Natural killer cell (primary cell): ENCODE results near the gene RNF43. TPM values are rescaled to one million over a fixed set of nuclear protein-coding genes. Genes with fewer than 3 reads are reported as not detected.
A peak's percentile ranks its signal among the peaks of the same experiment; 100 is the strongest.

Experiments
- ATAC-seq, 3 donors: fragments of 150-1000 bp in 2 of 3; fragments of 200-7000 bp in 1 of 3; cut with Tn5 transposase; 1 replicate in 1 of 3; 2 replicates in 2 of 3; pipeline ENCODE4 v1.10.0; 2021; ENCODE audit warnings: mild to moderate bottlenecking in 2 of 3, moderate library complexity in 2 of 3
- DNase-seq, 2 donors: peaks; one replicate each; pipeline versions ENCODE4 v3.0.0 to v3.0.0-alpha.2; 2013 to 2021; ENCODE audit warnings: mixed read lengths in 1 of 2
- H3K27ac ChIP-seq: one replicate; pipeline ENCODE4 v1.5.1; 2013; ENCODE audit warnings: mild to moderate bottlenecking, low read length
- H3K27me3 ChIP-seq: one replicate; pipeline ENCODE4 v1.6.1; 2013; ENCODE audit warnings: low read length; ENCODE audit not compliant: control insufficient read depth, insufficient read depth
- H3K36me3 ChIP-seq: one replicate; pipeline ENCODE4 v1.6.1; 2013; ENCODE audit warnings: low read length; ENCODE audit not compliant: control insufficient read depth, insufficient read depth
- H3K4me1 ChIP-seq: one replicate; pipeline ENCODE4 v1.6.1; 2013; ENCODE audit warnings: low read length; ENCODE audit not compliant: control insufficient read depth, insufficient read depth
- H3K4me3 ChIP-seq: one replicate; pipeline ENCODE4 v1.5.1; 2013; ENCODE audit warnings: low read length
- H3K9me3 ChIP-seq: one replicate; pipeline ENCODE4 v1.6.1; 2013; ENCODE audit warnings: low read length; ENCODE audit not compliant: control insufficient read depth, insufficient read depth
- H3K27ac Mint-ChIP-seq, 2 donors: one replicate each; pipeline ENCODE4 v1.8.0; 2022; ENCODE audit warnings: mild to moderate bottlenecking in 2 of 2, mixed read lengths in 2 of 2, moderate library complexity in 1 of 2
- H3K27me3 Mint-ChIP-seq, 2 donors: one replicate each; pipeline ENCODE4 v1.8.0; 2022; ENCODE audit warnings: low read depth in 2 of 2, mixed read lengths in 2 of 2
- H3K36me3 Mint-ChIP-seq: one replicate; pipeline ENCODE4 v1.8.0; 2022; ENCODE audit warnings: mixed read lengths
- H3K4me1 Mint-ChIP-seq, 2 donors: one replicate each; pipeline ENCODE4 v1.8.0; 2022; ENCODE audit warnings: mixed read lengths in 2 of 2
- H3K4me3 Mint-ChIP-seq: one replicate; pipeline ENCODE4 v1.8.0; 2022; ENCODE audit warnings: mild to moderate bottlenecking, moderate library complexity, mixed read lengths
- H3K9me3 Mint-ChIP-seq, 2 donors: one replicate each; pipeline ENCODE4 v1.8.0; 2022; ENCODE audit warnings: mixed read lengths in 2 of 2
- CTCF ChIP-seq: fragments of 200-600 bp; IDR thresholded peaks from one replicate; pipeline ENCODE4 v1.8.0; 2022; ENCODE audit warnings: antibody characterized with exemption
- WGBS: methylation state at CpG from one replicate; pipeline ENCODE4 v1.1.7; 2013; ENCODE audit warnings: missing lambda C conversion rate; ENCODE audit not compliant: insufficient coverage; 5-methylcytosine and 5-hydroxymethylcytosine counted together
- intact Hi-C: fragments of 100-400 bp; cut with micrococcal nuclease; formaldehyde crosslinking; loops from one replicate; pipeline ENCODE4 v1.14.2; 2022
- total RNA-seq, 4 donors: library from RNA; stranded (reverse); fragments of 120-200 nt in 1 of 4; gene quantifications; one replicate each; pipeline versions ENCODE4 v1.2.3 to v1.2.4, GENCODE V29; 2013 to 2022

Gene RNF43
- total RNA-seq, 3 donors from 2014 or later (not counting 1 experiment from before 2014, with no cell fraction given): 0.95 to 1.1 (median 1.0) TPM

GRCh38 chr17:58382872-58383242, 34.5 kb downstream of the RNF43 start:
- WGBS: 100% methylated on average over 1 of the region's 1 CpG
- H3K9me3 Mint-ChIP-seq: no peaks in the 10 kb centered on the region
- no peak for TF ChIP-seq CTCF
- no peak for DNase-seq
- H3K4me3 Mint-ChIP-seq: peak overlapping the region; percentile 81
- peak overlapping the region; percentile 83 to 86 for H3K27ac Mint-ChIP-seq
- H3K4me1 ChIP-seq: peaks cover 36% of the 10 kb centered on the region
- H3K27me3 ChIP-seq: no peaks in the 10 kb centered on the region
- no peaks in the 10 kb centered on the region for H3K9me3 ChIP-seq
- H3K4me1 Mint-ChIP-seq: peaks cover 60 to 63% of the 10 kb centered on the region in 2 donors
- no peaks in the 10 kb centered on the region for H3K36me3 Mint-ChIP-seq
- no peaks in the 10 kb centered on the region for H3K27me3 Mint-ChIP-seq
- intact Hi-C loops: no loop called here
- no peak for ATAC-seq
- no peak overlapping the region for H3K4me3 ChIP-seq
- H3K36me3 ChIP-seq: no peaks in the 10 kb centered on the region
- H3K27ac ChIP-seq: peak overlapping the region; percentile 45

GRCh38 chr17:58382108-58382871, 35.0 kb downstream of the RNF43 start:
- WGBS: 28% methylated on average over 4 of the region's 4 CpGs
- Histone ChIP-seq H3K4me3 (no peak overlapping the region), H3K4me1 (peaks cover 36% of the 10 kb centered on the region), H3K9me3 (no peaks in the 10 kb centered on the region), H3K27ac (peak overlapping the region; percentile 45), H3K36me3 (no peaks in the 10 kb centered on the region), H3K27me3 (no peaks in the 10 kb centered on the region)
- Mint-ChIP-seq H3K27ac (peak overlapping the region; percentile 83 to 86), H3K9me3 (no peaks in the 10 kb centered on the region), H3K27me3 (no peaks in the 10 kb centered on the region), H3K4me1 (peaks cover 59 to 60% of the 10 kb centered on the region in 2 donors), H3K36me3 (no peaks in the 10 kb centered on the region), H3K4me3 (peak overlapping the region; percentile 81)
- intact Hi-C loops: no loop called here
- peak; percentile 67 to 73 (median 72) for ATAC-seq
- TF ChIP-seq CTCF: no peak
- DNase-seq: peak in 1 of 2 donors; percentile 19

- intact Hi-C loops: no loop called here
- no peaks in the 10 kb centered on the region for H3K27me3 ChIP-seq
- Mint-ChIP-seq H3K4me3 (peak overlapping the region; percentile 81), H3K36me3 (no peaks in the 10 kb centered on the region), H3K27ac (peak overlapping the region; percentile 83 to 86), H3K4me1 (peaks cover 59 to 60% of the 10 kb centered on the region in 2 donors), H3K27me3 (no peaks in the 10 kb centered on the region), H3K9me3 (no peaks in the 10 kb centered on the region)
- ATAC-seq (no peak), DNase-seq (no peak)
- H3K27ac ChIP-seq: peak overlapping the region; percentile 45
- peaks cover 36% of the 10 kb centered on the region for H3K4me1 ChIP-seq
- WGBS: 85% methylated on average over 2 of the region's 3 CpGs
- H3K9me3 ChIP-seq: no peaks in the 10 kb centered on the region
- H3K4me3 ChIP-seq: no peak overlapping the region
- no peaks in the 10 kb centered on the region for H3K36me3 ChIP-seq
- no peak for TF ChIP-seq CTCF
These were observed 36.0 kb downstream of the RNF43 start for GRCh38 chr17:58381124-58382035.
